Right lung (tissue), 10 donors: ENCODE results near the gene GPATCH2L. TPM values are rescaled to one million over a fixed set of nuclear protein-coding genes. Genes with fewer than 3 reads are reported as not detected.

Source experiments
- DNase-seq, 2 donors: peaks; one replicate each; pipeline ENCODE4 v3.0.0-alpha.2; 2013
- long read RNA-seq, 8 donors: transcript quantifications; one replicate each; lab custom pipeline, GENCODE V29; 2026
- polyA plus RNA-seq, 5 donors: library from polyadenylated mRNA; unstranded; fragments of 120-200 nt; gene quantifications; one replicate each; pipeline versions ENCODE4 v1.2.1 to v1.2.3, GENCODE V29; 2013; ENCODE audit warnings: inconsistent platforms in 1 of 5, low replicate concordance in 1 of 5; ENCODE audit not compliant: insufficient read length in 5 of 5, insufficient read depth in 1 of 5

The GPATCH2L gene
- 10 to 100 TPM; 24.4 to 47.9 (median 42.7) TPM for polyA plus RNA-seq
- long read RNA-seq, donor 1, full-length matches to known transcripts: 4 of 10 reads
- long read RNA-seq, donor 1, partial matches to known transcripts: 6 of 10 reads
- long read RNA-seq, donor 1, other reads (novel, unspliced or antisense): 0 of 10 reads
- long read RNA-seq, donor 2, full-length matches to known transcripts: 6 of 6 reads
- long read RNA-seq, donor 2, partial matches to known transcripts: 0 of 6 reads
- long read RNA-seq, donor 2, other reads (novel, unspliced or antisense): 0 of 6 reads
- long read RNA-seq, donor 3, full-length matches to known transcripts: 3 of 3 reads
- long read RNA-seq, donor 3, partial matches to known transcripts: 0 of 3 reads
- long read RNA-seq, donor 3, other reads (novel, unspliced or antisense): 0 of 3 reads
- long read RNA-seq, donor 4, full-length matches to known transcripts: 5 of 5 reads
- long read RNA-seq, donor 4, partial matches to known transcripts: 0 of 5 reads
- long read RNA-seq, donor 4, other reads (novel, unspliced or antisense): 0 of 5 reads
- long read RNA-seq, donor 5, partial matches to known transcripts: 6 of 6 reads
- long read RNA-seq, donor 5, other reads (novel, unspliced or antisense): 0 of 6 reads
- long read RNA-seq, donor 6, full-length matches to known transcripts: 4 of 9 reads
- long read RNA-seq, donor 6, partial matches to known transcripts: 5 of 9 reads
- long read RNA-seq, donor 6, other reads (novel, unspliced or antisense): 0 of 9 reads
- long read RNA-seq, donor 7, full-length matches to known transcripts: 5 of 5 reads
- long read RNA-seq, donor 7, partial matches to known transcripts: 0 of 5 reads
- long read RNA-seq, donor 7, other reads (novel, unspliced or antisense): 0 of 5 reads
- long read RNA-seq, donor 8, full-length matches to known transcripts: 3 of 3 reads
- long read RNA-seq, donor 8, partial matches to known transcripts: 0 of 3 reads
- long read RNA-seq, donor 8, other reads (novel, unspliced or antisense): 0 of 3 reads

- DNase-seq: peak; percentile 90 to 91
Measured at GRCh38 chr14:76151398-76152332, at the start of gene GPATCH2L. Gene GPATCH2L, plus strand, starts transcription at chr14:76151922. Its CDS starts 2,442 bp downstream, at chr14:76154364.

DNA sequence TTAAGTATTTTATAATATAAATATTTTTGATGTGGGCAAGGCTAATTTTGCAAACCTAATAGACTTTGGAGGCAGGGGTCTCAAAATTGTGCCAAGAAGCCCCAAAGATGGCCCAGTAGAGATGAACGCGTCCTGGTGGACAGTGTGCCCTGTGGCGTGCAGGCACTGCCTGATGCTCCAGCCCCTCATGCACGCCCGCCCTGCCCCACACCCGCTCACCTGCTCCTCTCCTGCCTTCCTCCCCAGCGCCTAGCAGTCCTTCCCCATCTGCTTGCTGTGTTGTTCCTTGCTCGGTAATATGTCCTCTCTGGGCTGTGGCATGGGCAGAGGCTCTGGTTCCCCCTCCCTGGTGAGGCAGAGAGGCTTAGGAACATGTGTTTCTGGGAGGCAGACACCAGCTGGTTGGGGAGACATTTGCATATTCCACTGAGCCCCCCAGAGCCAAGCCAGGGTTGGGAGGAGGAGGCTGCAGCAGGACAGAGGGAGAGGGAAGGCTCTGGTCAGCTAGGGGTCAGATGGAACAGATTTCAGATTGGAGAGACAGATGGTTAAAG lies 46.8 kb upstream of the GPATCH2L start:
- no peak for DNase-seq

GRCh38 chr14:76106188-76106587 lies 45.5 kb upstream of the GPATCH2L start:
- no peak for DNase-seq

- DNase-seq: no peak
Measured at GRCh38 chr14:76109087-76109880, 42.4 kb upstream of the GPATCH2L start.

DNA sequence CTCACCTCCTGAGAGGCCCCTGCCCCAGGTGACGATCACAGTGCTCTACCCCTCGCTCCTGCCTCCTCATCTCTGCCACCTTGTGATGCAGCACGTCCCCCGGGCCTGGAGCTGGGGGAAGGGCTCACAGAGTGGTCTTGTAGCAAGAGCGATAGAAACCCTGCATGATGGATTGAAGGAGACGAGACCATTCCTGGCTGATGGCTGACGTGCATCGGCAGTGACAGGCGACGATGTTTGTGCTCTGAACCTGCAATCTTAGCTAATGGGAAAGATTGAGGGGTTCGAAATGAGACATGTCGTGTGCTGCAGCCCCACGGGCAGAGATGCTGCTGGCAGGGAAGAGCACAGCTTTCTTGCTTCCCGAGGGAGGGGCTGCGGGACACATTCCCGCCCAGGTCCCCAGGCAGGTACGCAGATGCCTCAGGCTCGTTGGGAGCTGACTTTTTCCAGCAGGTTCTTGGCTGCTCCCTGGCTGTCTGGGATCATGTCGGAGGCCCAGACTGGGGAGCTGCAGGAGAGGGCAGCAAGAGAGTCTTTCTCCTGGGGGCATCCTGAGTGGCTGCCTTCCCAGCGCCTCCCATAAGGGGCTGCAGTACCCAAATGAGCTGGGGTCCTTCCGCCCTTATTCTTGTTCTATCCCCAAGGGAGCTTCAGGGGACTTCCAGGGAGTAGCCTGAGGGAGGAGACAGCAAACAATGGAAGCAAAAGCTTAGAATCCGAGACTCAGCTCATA lies 38.7 kb upstream of the GPATCH2L start:
- no peak for DNase-seq

- DNase-seq: no peak
Measured at GRCh38 chr14:76113691-76114090, 38.0 kb upstream of the GPATCH2L start.

GRCh38 chr14:76115010-76115422 lies 36.7 kb upstream of the GPATCH2L start:
- no peak for DNase-seq

GRCh38 chr14:76117789-76118484 lies 33.8 kb upstream of the GPATCH2L start:
- DNase-seq: no peak

DNA sequence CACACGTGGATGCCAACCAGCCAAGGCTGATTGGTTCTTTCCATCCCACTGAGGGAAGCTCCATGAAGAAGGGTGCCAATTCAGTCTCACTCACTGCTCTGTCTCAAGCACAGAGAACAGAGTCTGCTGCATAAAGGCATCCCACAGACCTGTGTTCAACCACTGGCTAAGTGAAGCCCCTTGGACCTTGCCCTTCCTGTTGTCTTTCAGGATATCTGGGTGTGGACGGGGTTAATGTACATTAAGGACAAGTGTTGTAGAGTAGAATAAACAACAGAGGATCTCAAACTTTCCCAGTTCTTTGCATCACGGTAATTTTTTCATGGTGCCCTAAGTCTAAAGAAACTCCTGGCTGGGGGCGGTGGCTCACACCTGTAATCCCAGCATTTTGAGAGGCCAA lies 33.1 kb upstream of the GPATCH2L start:
- no peak for DNase-seq

DNA sequence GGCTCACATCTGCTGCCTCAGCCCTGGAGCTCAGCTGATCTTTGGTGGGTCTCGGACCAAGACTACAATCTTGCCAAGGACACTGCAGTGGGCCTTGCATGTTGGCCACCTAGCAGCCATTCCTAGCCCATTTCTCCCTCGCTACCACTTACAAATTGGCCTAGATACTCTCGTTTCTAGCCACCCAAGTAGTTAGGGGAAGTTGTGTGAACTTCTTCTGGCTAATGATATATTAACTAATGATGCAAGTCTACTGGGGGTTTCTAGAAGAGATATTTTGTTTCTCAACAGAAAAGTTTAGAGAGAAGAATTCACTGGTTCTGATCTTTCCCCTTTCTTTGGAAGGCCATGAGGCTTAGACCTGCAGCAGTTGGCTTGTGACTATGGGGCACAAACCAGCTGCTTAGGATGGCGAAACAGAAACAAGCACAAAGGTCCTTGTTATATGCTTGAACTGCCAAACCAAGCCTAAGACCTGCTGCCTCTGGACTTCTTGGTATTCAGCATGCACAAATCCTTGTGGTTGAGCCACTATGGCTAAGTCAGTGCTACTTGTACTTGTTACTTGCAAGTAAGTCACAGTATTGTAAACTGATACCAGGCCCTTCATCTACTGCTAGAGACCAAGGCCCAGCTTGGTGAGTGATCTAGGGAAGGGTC lies 30.5 kb upstream of the GPATCH2L start:
- no peak for DNase-seq

DNA sequence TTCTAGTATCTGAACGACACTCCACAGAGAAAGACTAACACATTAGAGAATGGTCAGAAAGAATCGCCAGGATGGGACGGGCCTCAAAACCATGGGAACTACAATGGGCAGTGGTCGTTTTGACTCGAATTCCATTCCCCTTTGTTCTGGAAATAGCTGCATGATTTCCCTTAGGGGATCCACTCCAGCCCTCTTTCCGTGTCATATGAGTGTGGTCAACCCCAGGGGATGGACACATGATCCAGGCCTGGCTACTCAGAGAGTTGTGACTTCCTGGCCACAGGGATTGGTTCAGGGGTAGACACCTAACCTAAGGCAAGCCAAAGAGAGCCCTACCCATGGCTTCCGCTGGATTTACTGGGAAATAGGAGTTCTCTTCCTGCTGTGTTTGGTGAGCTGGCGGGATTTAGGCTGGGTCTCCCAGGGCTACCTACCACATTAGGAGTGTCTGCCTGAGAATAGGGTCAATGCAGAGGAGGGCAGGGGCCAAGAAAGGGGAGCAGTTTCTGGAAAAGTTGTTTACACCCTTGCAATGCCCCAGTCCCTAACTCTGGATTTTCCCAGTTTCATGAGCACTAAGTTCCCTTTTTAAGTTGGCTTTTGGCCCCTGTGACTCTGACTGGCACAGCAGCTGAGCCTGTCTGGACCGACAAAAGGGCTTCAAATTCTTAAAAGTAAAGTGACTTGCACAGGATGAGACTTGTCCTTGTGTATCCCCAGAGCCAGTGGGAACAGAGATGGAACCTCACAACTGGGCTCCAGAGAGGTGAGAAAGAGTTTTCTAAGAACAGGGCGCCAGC lies 28.1 kb upstream of the GPATCH2L start:
- DNase-seq: no peak

DNA sequence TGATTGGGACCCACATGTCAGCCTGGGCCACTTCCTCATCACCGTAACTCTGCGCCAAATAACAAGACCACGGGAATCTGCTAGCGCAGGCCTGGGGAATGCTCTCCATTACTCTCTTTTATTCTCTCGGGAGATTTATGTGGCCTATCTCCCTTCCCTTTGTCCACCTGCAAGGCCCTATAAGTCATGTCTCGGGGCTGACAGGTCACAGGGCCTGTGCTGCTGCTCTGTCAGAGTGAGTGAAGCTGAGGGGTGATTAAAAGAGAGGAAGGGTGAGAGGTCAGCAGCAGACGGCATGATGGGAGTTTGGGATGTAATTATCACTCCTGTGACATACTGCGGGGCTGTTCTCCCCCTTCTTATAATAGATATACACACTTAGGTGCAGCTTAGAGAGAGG lies 26.2 kb upstream of the GPATCH2L start:
- DNase-seq: no peak

DNA sequence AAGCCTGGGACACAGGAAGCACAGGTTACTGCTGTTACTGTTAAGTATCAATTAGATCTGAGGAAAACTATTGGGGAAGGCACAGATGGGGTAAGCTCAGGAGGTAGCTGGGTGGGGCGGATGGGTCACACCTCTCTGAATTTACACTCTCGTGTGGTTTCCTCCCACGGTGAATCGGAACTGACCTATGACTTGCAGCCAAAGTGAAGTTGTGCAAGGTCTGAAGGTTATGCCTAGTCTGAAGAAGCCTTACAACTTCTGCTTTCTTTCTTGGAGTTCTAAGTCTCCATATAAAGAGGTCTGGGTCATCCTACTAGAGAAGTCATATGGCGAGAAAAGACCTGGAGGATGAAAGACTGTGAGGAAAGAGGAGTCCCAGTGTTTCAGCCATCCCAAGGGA lies 25.6 kb upstream of the GPATCH2L start:
- DNase-seq: no peak

DNA sequence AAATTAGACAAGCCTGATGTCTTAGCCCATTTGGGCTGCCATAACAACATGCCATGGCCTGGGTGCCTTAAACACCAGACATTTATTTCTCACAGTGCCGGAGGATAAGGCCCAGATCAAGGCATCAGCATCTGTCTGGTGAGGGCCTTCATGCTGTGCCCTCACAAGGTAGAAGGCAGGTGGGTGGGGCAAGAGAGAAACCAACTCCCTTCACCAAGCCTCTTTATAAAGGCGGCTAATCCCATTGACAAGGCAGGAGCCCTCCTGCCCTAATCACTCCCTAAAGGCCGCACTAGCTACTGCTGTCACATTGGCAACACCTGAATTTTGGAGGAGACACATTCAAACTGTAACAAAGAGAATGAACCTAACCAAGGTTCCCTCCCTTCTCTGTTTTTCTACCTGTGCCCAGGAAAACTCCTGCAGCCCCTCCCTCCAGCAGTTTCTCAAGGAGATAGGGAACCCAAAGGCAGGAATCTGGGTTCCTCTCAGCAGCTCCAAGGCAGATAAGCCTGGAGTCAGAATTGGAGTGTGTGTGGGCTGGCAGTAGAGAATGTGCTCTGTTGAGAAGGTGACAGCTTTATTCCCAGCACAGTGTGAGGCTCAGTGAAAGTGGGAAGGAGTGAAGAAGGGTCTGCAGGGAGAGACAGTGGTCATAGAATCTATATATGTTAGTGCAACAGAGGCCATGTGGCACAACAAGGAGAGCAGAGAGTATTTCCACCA lies 21.7 kb upstream of the GPATCH2L start:
- no peak for DNase-seq

DNA sequence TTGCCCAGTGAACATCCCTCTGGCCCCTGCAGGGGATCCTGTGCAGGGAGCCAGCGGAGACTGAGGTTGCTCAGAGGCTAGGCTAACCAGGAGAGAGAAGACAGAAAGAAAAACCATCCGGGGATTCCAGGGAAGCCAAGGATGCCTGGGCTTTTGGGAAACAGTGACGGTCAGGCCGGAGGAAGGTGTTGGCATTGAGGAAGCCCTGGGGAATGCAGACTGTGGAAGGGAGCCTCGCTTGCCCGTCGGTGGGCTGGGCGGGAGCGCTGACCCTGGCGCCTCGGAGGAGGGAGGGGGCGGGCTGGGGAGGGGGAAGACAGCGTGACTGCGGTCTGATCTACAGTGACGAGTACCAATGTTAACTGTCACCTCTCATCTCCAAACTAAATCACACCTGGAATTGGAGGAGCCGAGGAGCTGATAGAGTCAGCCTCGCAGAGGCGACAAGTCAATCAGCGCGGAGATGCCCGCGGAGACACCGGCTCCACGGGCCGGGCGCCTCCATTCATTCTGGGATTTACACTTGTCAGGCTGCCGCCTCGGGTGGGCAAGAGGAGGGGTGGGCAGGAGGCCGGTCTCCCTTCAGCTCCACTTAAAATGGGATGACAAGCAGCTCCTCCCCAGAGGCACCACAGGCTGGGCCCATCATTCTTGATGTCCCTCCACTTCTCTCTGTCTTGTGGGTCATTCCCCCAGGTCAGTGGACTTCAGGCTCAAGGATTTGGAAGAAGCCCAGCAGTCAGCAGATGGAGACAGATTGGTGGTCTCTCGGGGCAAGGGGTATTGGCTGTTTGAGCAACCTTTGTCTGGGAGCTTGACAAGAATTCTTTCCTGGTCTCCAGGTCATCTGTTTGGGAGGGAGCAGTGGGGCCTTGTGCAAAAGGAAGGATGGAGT lies 20.4 kb upstream of the GPATCH2L start:
- no peak for DNase-seq
